ENCODE results near the gene AMIGO3. TPM values are rescaled to one million over a fixed set of nuclear protein-coding genes. Genes with fewer than 3 reads are reported as not detected.

Gene AMIGO3
- total and polyA plus RNA-seq, 2 donors (not counting 1 experiment from before 2014, with no cell fraction given) = 11.1 TPM; not detected in 1

DNA sequence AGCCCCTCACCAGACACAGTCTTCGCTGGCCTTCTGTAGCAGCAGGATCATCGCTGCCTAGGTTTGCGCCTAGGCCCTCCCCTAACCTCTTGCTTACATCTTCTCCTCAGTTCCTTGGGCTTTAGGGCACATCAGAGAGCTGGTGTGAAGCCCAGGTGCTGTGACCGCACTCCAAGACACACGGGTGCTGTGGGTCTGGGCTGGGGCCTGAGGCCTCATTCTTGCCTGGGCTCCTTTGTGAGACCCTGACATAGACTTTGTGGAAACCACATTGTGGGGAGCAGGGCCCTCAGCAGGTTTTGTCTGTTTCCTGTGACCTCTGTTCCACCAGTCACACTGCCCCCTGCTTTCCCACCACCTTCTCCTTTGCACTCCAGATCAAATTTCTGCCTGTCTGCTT lies 8.0 kb downstream of the AMIGO3 start:
- Histone ChIP-seq H3K36me3 (replicated peaks in 1 of 2; ENCODE audit: control extremely low read depth in 1 of 2, control insufficient read depth in 1 of 2, extremely low read depth in 1 of 2, insufficient read depth in 2 of 2, low read length in 1 of 2) (peaks cover 0 to 8% of the 10 kb centered on the region in 2 experiments), H3K27me3 (replicated peaks in 1 of 4; ENCODE audit: control extremely low read depth in 1 of 4, control insufficient read depth in 3 of 4, insufficient read depth in 4 of 4, low read length in 3 of 4) (no peaks in the 10 kb centered on the region), H2AFZ (ENCODE audit: insufficient read depth, low read depth, low read length, poor library complexity, severe bottlenecking) (no peak overlapping the region), H3K9ac (ENCODE audit: low read length) (no peak overlapping the region), H3K4me1 (ENCODE audit: control insufficient read depth in 2 of 2, insufficient read depth in 2 of 2, low read length in 2 of 2) (peaks cover 0 to 8% of the 10 kb centered on the region in 2 donors), H3K79me2 (ENCODE audit: control insufficient read depth, insufficient read depth, low read length) (no peaks in the 10 kb centered on the region), H3K4me3 (ENCODE audit: control extremely low read depth in 1 of 5, extremely low read depth in 1 of 5, insufficient read depth in 1 of 5, low read depth in 2 of 5, low read length in 4 of 5) (no peak overlapping the region), H3K27ac (ENCODE audit: low read length in 2 of 2) (no peak overlapping the region), H3K4me2 (replicated peaks; ENCODE audit: low read depth, low read length, poor library complexity, severe bottlenecking) (no peak overlapping the region), H4K20me1 (ENCODE audit: control insufficient read depth, insufficient read depth, low read length, poor library complexity, severe bottlenecking) (no peaks in the 10 kb centered on the region), H3K9me3 (ENCODE audit: control extremely low read depth in 1 of 3, control insufficient read depth in 2 of 3, insufficient read depth in 1 of 3, low read length in 2 of 3) (no peaks in the 10 kb centered on the region)
- no peak overlapping the region for H3K27ac Mint-ChIP-seq
- H3K9me3 Mint-ChIP-seq (ENCODE audit: insufficient read depth) = no peaks in the 10 kb centered on the region
- WGBS (ENCODE audit: insufficient coverage) = 35% methylated on average over 5 of the region's 5 CpGs
- POLR2A ChIA-PET = interaction anchor here (0.6 kb wide), 1 partner anchor 524 kb away, joined by 3 read pairs; the partner anchor contains the start of gene GNAI2
- H3K27me3 Mint-ChIP-seq = no peaks in the 10 kb centered on the region
- DNase-seq = no peak
- CTCF ChIA-PET = interaction anchor here (1.3 kb wide), 1 partner anchor 94 kb away, joined by 3 read pairs; no protein-coding TSS in a partner anchor
- intact Hi-C loops (cut with micrococcal nuclease) = no loop called here
- ATAC-seq (ENCODE audit: low read depth) = no peak
- peaks cover 3% of the 10 kb centered on the region for H3K4me1 Mint-ChIP-seq
- TF ChIP-seq CTCF (IDR thresholded peaks at IDR 0.05) (no peak), EZH2 (IDR thresholded peaks at IDR 0.05; ENCODE audit: borderline replicate concordance, insufficient read depth, low read depth, low read length, poor library complexity, severe bottlenecking) (no peak)
- H3K4me3 Mint-ChIP-seq = no peak overlapping the region

- intact Hi-C loops (cut with micrococcal nuclease) = no loop called here
- H3K27ac Mint-ChIP-seq = no peak overlapping the region
- 100% methylated on average over 3 of the region's 8 CpGs for WGBS (ENCODE audit: insufficient coverage)
These were observed 9.6 kb downstream of the AMIGO3 start for GRCh38 chr3:49709852-49710251.

More at GRCh38 chr3:49709852-49710251, 9.6 kb downstream of the AMIGO3 start:
- H3K36me3 ChIP-seq (replicated peaks in 1 of 2; ENCODE audit: control extremely low read depth in 1 of 2, control insufficient read depth in 1 of 2, extremely low read depth in 1 of 2, insufficient read depth in 2 of 2, low read length in 1 of 2) = peaks cover 0 to 13% of the 10 kb centered on the region in 2 experiments
- H3K27ac ChIP-seq (ENCODE audit: low read length in 2 of 2) = no peak overlapping the region
- ATAC-seq (ENCODE audit: low read depth) (no peak), DNase-seq (no peak)
- no peaks in the 10 kb centered on the region for H3K27me3 ChIP-seq (replicated peaks in 1 of 4; ENCODE audit: control extremely low read depth in 1 of 4, control insufficient read depth in 3 of 4, insufficient read depth in 4 of 4, low read length in 3 of 4)
- TF ChIP-seq CTCF (IDR thresholded peaks at IDR 0.05) = no peak
- TF ChIP-seq EZH2 (IDR thresholded peaks at IDR 0.05; ENCODE audit: borderline replicate concordance, insufficient read depth, low read depth, low read length, poor library complexity, severe bottlenecking) = no peak
- peaks cover 3% of the 10 kb centered on the region for H3K4me1 Mint-ChIP-seq
- H3K4me3 Mint-ChIP-seq = no peak overlapping the region
- H3K4me3 ChIP-seq (ENCODE audit: control extremely low read depth in 1 of 5, extremely low read depth in 1 of 5, insufficient read depth in 1 of 5, low read depth in 2 of 5, low read length in 4 of 5) = no peak overlapping the region
- no peaks in the 10 kb centered on the region for H4K20me1 ChIP-seq (ENCODE audit: control insufficient read depth, insufficient read depth, low read length, poor library complexity, severe bottlenecking)
- ChIA-PET POLR2A (no interaction called here), CTCF (no interaction called here)
- H3K4me2 ChIP-seq (replicated peaks; ENCODE audit: low read depth, low read length, poor library complexity, severe bottlenecking) = no peak overlapping the region
- peaks cover 0 to 8% of the 10 kb centered on the region in 2 donors for H3K4me1 ChIP-seq (ENCODE audit: control insufficient read depth in 2 of 2, insufficient read depth in 2 of 2, low read length in 2 of 2)
- no peaks in the 10 kb centered on the region for H3K9me3 Mint-ChIP-seq (ENCODE audit: insufficient read depth)
- H3K9me3 ChIP-seq (ENCODE audit: control extremely low read depth in 1 of 3, control insufficient read depth in 2 of 3, insufficient read depth in 1 of 3, low read length in 2 of 3) = no peaks in the 10 kb centered on the region
- no peaks in the 10 kb centered on the region for H3K27me3 Mint-ChIP-seq
- no peak overlapping the region for H3K9ac ChIP-seq (ENCODE audit: low read length)
- H2AFZ ChIP-seq (ENCODE audit: insufficient read depth, low read depth, low read length, poor library complexity, severe bottlenecking) = no peak overlapping the region
- H3K79me2 ChIP-seq (ENCODE audit: control insufficient read depth, insufficient read depth, low read length) = no peaks in the 10 kb centered on the region

All from B cell (primary cell).